WERI-Rb-1 (cell line): ENCODE results near the gene CHST12.

Experiments used
- DNase-seq: peaks from one replicate; pipeline ENCODE4 v3.0.0-alpha.2; 2020
- H3K27ac ChIP-seq: fragments of 250-450 bp; sonication (Bioruptor Pico); 2 replicates; pipeline ENCODE4 v1.5.1; 2020; ENCODE audit warnings: mild to moderate bottlenecking, moderate library complexity
- H3K27me3 ChIP-seq: fragments of 250-450 bp; sonication (Bioruptor Pico); 2 replicates; pipeline ENCODE4 v1.5.1; 2021; ENCODE audit warnings: mild to moderate bottlenecking, low read depth, moderate library complexity; ENCODE audit not compliant: insufficient read depth, severe bottlenecking
- H3K36me3 ChIP-seq: fragments of 250-450 bp; sonication (Bioruptor Pico); 2 replicates; pipeline ENCODE4 v1.5.1; 2020; ENCODE audit warnings: mild to moderate bottlenecking, moderate library complexity
- H3K4me3 ChIP-seq: 2 replicates; pipeline ENCODE4 v1.5.1; 2011; ENCODE audit warnings: low read depth, mild to moderate bottlenecking, control low read depth, low read length
- H3K9me3 ChIP-seq: fragments of 250-450 bp; sonication (Bioruptor Pico); 2 replicates; pipeline ENCODE4 v1.5.1; 2021; ENCODE audit warnings: mild to moderate bottlenecking, moderate library complexity; ENCODE audit not compliant: severe bottlenecking
- CTCF ChIP-seq: IDR thresholded peaks from 2 replicates; pipeline ENCODE4 v1.5.1; 2011; ENCODE audit warnings: low read depth, mild to moderate bottlenecking, control low read depth, inconsistent platforms, low read length

CHST12 gene

GRCh38 chr7:2437537-2438148, 34.2 kb downstream of the CHST12 start:
- H3K9me3 ChIP-seq: no peaks in the 10 kb centered on the region
- no peak for TF ChIP-seq CTCF
- H3K36me3 ChIP-seq: peaks cover 22% of the 10 kb centered on the region
- H3K27me3 ChIP-seq: no peaks in the 10 kb centered on the region
- H3K27ac ChIP-seq: no peak overlapping the region
- no peak overlapping the region for H3K4me3 ChIP-seq
- no peak for DNase-seq

GRCh38 chr7:2438186-2438585, 34.8 kb downstream of the CHST12 start:
- H3K36me3 ChIP-seq: peaks cover 18% of the 10 kb centered on the region
- H3K27ac ChIP-seq: no peak overlapping the region
- H3K27me3 ChIP-seq: no peaks in the 10 kb centered on the region
- DNase-seq: no peak
- TF ChIP-seq CTCF: no peak
- H3K4me3 ChIP-seq: no peak overlapping the region
- no peaks in the 10 kb centered on the region for H3K9me3 ChIP-seq

GRCh38 chr7:2438775-2439174, 35.4 kb downstream of the CHST12 start:
- Histone ChIP-seq H3K4me3 (no peak overlapping the region), H3K36me3 (peaks cover 13% of the 10 kb centered on the region), H3K9me3 (no peaks in the 10 kb centered on the region), H3K27me3 (no peaks in the 10 kb centered on the region), H3K27ac (no peak overlapping the region)
- TF ChIP-seq CTCF: no peak
- DNase-seq: no peak

GRCh38 chr7:2440608-2441245, 37.3 kb downstream of the CHST12 start:
- no peak for TF ChIP-seq CTCF
- H3K9me3 ChIP-seq: no peaks in the 10 kb centered on the region
- no peak overlapping the region for H3K27ac ChIP-seq
- H3K4me3 ChIP-seq: no peak overlapping the region
- peaks cover 5% of the 10 kb centered on the region for H3K36me3 ChIP-seq
- no peaks in the 10 kb centered on the region for H3K27me3 ChIP-seq
- DNase-seq: no peak

GRCh38 chr7:2441430-2442058, 38.1 kb downstream of the CHST12 start:
- no peak for DNase-seq
- no peak for TF ChIP-seq CTCF
- no peak overlapping the region for H3K4me3 ChIP-seq
- no peaks in the 10 kb centered on the region for H3K27me3 ChIP-seq
- H3K27ac ChIP-seq: no peak overlapping the region
- H3K36me3 ChIP-seq: no peaks in the 10 kb centered on the region; the same call in 1 of the 2 replicates
- H3K9me3 ChIP-seq: no peaks in the 10 kb centered on the region
